Midbrain (tissue), 1 donor: ENCODE data around the gene TADA3.

Source experiments
- DNase-seq: peaks from one replicate; lab custom pipeline; 2025; lab: John Stamatoyannopoulos, UW

The TADA3 gene

GRCh38 chr3:9809615-9810432 lies 17.6 kb upstream of the TADA3 start, which contains the start of gene TTLL3:
TSS of gene TTLL3 (plus strand) at chr3:9810262. CDS start at chr3:9810662, 400 bp downstream.
- DNase-seq: peak; percentile 45

- DNase-seq: no peak
These were observed 17.0 kb upstream of the TADA3 start for GRCh38 chr3:9809239-9809614.

GRCh38 chr3:9808345-9809037 lies 16.2 kb upstream of the TADA3 start:
- DNase-seq: no peak

- DNase-seq: no peak
These were observed 15.7 kb upstream of the TADA3 start for GRCh38 chr3:9807981-9808344.

GRCh38 chr3:9806688-9807589 lies 14.7 kb upstream of the TADA3 start:
- no peak for DNase-seq

DNA sequence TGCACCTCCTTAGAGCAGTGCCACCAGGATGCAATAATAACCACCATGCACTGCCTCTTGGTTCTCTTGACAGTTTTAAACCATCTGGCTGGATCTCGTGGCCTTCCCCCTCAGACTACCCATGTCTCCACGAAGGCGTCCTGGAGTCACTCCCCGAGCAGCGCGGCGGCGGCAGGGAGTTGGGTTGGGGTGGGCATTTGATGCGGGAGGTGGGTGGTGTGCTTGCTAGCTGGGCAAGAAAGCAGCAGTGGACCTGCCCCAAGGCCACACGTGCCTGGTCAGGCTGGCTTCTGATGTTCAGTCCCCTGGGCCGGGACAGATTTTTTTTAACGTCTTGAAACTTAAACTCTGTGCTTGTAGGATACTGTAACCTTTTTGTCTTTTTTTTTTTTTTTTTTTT lies 13.9 kb upstream of the TADA3 start:
- no peak for DNase-seq

DNA sequence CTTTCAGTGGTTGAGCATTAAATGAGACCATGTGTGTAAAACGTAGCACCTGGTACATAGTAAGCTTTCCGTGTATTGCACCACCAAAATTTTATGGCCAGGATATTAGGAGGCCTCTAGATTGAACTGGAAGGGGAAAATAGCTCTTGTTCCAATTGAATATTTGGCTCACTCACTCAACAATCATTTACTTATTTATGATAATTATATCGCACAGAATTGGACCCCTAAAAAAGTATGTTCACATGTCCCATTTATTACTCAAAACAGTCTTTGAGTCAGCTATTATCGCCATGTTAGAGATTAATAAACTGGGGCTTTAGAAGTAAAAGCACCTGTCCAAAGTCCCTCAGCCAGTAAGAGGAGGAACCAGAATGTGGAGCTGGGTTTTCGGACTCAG lies 12.7 kb upstream of the TADA3 start:
- DNase-seq: no peak

- no peak for DNase-seq
These were observed 11.2 kb upstream of the TADA3 start for GRCh38 chr3:9803494-9803893.

DNA sequence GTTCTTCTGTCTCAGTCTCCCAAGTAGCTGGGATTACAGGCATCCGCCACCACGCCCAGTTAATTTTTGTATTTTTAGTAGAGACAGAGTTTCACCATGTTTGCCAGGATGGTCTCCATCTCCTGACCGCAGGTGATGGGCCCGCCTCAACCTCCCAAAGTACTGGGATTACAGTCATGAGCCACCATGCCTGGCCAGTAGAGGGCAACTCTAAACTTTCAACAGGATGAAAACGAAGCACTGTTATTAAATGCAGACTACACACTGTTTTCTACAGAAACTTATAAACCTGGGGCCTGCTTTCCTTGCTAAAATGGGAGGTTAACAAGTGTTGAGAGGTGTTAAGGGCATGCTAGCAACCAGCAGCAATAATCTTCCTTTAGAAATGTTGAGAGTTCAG lies 8.3 kb upstream of the TADA3 start:
- no peak for DNase-seq

GRCh38 chr3:9797196-9797945 lies 5.1 kb upstream of the TADA3 start:
- no peak for DNase-seq

DNA sequence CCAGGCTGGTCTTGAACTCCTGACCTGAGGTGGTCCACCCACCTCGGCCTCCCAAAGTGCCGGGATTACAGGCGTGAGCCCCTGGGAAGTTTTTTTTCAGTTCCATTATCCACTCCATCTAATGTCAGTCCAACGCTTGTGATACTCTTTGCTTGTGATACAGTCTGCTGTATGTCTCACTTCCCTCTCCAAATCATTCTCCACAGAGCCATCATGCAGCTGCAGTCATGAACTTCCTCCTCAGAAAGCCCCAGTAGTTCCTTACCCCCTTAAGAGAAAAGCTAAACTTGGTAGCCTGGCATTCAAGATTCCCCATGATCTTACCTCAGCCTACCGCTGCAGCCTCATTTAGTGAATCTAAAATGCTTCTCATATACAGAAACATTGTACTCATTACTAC lies 2.9 kb upstream of the TADA3 start:
- no peak for DNase-seq

GRCh38 chr3:9794400-9794799 lies 2.1 kb upstream of the TADA3 start:
- no peak for DNase-seq

GRCh38 chr3:9793161-9793781 lies 998 bp upstream of the TADA3 start:
- DNase-seq: no peak

DNA sequence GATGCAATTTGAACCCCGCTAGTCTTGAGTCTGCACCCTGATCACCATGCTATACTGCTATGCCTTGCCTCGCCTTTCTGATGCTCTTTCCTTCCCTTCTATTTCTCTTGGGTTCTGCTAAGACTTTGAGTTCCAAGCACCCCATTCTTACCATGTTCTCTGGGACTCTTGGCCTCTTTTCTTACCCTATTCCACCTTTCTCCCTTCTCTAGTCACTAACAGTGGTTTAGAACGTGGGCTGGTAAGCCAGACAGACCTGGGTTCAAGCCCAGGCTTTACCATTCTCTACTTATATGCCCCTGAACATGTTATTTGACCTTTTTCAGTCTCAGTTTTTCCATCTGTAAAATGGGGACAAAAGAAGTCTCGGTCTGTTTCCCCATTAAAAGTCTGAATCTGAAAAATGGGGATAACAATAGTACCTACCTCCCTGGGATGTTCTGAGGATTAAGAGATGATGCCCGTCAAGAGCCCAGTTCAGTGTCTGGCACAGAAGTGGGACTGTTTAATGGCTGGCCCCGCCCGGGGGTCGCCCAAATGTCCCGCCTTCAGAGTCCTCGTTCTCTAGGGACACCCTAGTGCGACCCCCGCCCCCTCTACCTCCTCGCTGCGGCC lies 376 bp downstream of the TADA3 start:
- no peak for DNase-seq

DNA sequence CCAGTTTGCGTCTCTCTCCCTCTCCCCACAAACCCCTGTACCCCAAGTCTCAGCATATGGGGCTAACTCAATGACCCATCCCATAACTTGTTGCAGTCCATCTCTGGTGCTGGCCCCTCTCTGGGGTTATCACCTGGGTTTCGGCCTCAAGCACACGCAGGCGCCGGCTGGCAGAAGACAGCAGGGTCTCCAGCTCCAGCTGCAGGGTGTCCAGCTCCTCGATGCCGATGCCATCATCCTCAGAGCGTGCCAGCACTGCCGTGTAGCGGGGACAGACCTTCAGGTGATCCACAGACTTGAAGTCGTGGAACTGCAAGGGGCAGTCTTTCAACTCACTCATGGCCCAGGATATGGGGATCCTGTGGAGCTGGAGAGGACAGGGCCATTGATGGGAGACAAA lies 1.1 kb downstream of the TADA3 start:
- no peak for DNase-seq

DNA sequence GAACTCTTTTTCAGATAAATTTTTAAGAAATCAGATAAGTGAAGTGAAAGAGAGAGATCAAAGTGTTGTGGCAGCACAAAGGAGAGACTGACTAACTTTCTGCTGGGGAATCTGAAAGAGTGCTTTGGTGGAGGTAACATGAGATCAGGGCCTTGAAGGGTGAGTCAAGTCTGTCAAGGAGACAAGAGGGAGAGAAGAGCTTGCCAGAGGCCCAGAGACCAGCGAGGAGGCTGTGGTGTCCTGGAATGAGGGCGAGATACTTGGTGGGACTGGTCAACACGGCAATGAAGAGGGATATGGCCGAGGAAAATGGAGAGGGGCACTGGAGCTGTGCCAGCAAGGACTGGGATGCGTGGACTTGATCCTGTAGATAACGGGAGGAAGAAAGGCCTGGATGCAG lies 4.6 kb downstream of the TADA3 start:
- DNase-seq: no peak

DNA sequence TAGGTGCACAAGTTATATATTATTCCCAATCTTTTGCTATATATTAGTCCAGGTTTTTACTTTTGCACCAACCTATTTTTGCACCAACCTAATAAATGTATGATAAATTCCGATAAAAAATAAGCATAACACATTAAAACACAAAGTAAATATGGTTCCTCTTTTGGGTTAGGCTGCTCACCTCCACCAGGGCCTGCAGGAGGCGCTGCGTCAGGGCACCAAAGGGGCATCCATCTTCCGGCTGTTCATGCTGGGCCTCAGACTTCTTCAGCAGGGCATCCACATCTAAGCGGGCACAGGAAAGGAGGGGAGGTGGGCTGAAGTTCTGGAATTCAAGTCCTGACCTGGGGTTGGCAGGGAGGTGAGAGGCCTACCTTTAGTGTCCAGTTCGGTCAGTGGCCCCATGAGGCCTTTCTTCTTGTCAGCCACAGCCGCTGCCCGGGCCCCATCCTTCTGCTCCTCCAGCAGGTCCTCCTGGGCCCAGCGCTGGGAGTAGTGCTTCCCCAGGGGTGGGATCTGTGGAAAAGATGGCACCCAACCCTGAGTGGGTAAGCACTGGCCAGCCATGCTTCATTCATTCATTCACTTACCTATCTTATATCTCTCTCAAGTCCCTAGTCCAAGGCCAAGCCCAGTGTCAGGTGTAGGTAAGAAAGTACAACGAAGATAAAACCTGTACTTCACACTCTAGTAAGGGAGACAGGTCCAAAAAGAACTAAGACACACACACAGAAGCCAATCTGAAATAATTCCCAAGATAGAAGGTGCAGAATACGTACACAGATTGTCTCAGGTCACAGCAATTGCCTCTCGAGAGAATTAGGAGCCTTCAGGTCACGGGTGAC lies 5.2 kb downstream of the TADA3 start:
- no peak for DNase-seq

- DNase-seq: no peak
These were observed 6.0 kb downstream of the TADA3 start for GRCh38 chr3:9786209-9786739.

- DNase-seq: no peak
These were observed 6.7 kb downstream of the TADA3 start for GRCh38 chr3:9785602-9786001.

DNA sequence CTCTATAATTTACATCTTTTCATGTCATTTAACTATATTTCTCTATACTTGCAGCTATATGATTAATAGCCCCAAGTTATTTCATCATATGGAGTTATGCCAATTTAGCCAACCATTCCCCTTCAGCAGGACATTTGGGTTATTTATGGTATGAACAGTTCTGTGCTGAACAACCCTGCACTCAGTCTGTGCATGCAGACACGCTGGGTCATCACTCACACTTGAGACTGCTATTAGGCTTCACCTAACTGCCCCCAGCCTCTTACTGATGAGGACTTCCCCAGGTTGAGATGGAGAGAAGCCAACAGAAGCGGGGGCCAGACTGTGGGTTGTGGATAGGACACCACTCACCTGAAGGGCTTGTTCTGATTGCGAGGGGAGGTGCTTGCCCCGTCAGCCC lies 7.3 kb downstream of the TADA3 start:
- no peak for DNase-seq
